GM21723 (cell line): ENCODE results near the gene KLHL6.
"Not testable (repeated sequence)": the region's sequence is repeated elsewhere in the genome, so short reads cannot be mapped to it uniquely, and the experiment has no call there.

Experiments
- ATAC-seq: cut with Tn5 transposase; IDR thresholded peaks from one replicate; pipeline ENCODE4 v1.9.1; 2021; ENCODE audit warnings: mild to moderate bottlenecking, moderate library complexity; ENCODE audit not compliant: unreplicated experiment

Gene KLHL6

GRCh38 chr3:183449791-183450190 lies 105.7 kb downstream of the KLHL6 start:
- no peak for ATAC-seq

- ATAC-seq, result no peak
Observed at GRCh38 chr3:183449391-183449790, 106.1 kb downstream of the KLHL6 start.

- no peak for ATAC-seq
Observed at GRCh38 chr3:183448369-183449128, 107.0 kb downstream of the KLHL6 start.

GRCh38 chr3:183447206-183448001 lies 108.1 kb downstream of the KLHL6 start:
- peak; percentile 85 for ATAC-seq

GRCh38 chr3:183446838-183447205 lies 108.7 kb downstream of the KLHL6 start:
- no peak for ATAC-seq

- no peak for ATAC-seq
Observed at GRCh38 chr3:183444748-183445147, 110.8 kb downstream of the KLHL6 start.

GRCh38 chr3:183443395-183444385 lies 111.8 kb downstream of the KLHL6 start:
- no peak for ATAC-seq

GRCh38 chr3:183442994-183443393 lies 112.5 kb downstream of the KLHL6 start:
- ATAC-seq, result no peak

- not testable (repeated sequence) for ATAC-seq
Observed at GRCh38 chr3:183440521-183440920, 115.0 kb downstream of the KLHL6 start.

GRCh38 chr3:183439515-183439914 lies 116.0 kb downstream of the KLHL6 start:
- no peak for ATAC-seq

- ATAC-seq, result no peak
Observed at GRCh38 chr3:183438735-183439134, 116.8 kb downstream of the KLHL6 start.

GRCh38 chr3:183437666-183438564 lies 117.6 kb downstream of the KLHL6 start:
- no peak for ATAC-seq
